Keratinocyte (primary cell): ENCODE results near the gene GPD1. TPM values are rescaled to one million over a fixed set of nuclear protein-coding genes. Genes with fewer than 3 reads are reported as not detected.

Source experiments
- DNase-seq: peaks from one replicate; pipeline ENCODE4 v3.0.0-alpha.2; 2011; ENCODE audit warnings: low read depth, missing footprints, low spot score
- FAIRE-seq: peaks from 2 replicates; lab custom pipeline; 2011; peaks lifted over from hg19 to GRCh38; lab: Jason Lieb, UNC
- H2AFZ ChIP-seq: 2 replicates; pipeline ENCODE4 v1.6.0; 2012; ENCODE audit warnings: low read length, control low read depth, inconsistent platforms; ENCODE audit not compliant: control insufficient read depth
- H3K27ac ChIP-seq: 2 replicates; pipeline ENCODE4 v1.5.1; 2011; ENCODE audit warnings: low read length; ENCODE audit not compliant: control insufficient read depth, insufficient read depth
- H3K27me3 ChIP-seq: 3 replicates; pipeline ENCODE4 v1.6.0; 2011; ENCODE audit warnings: low read length; ENCODE audit not compliant: control insufficient read depth, insufficient read depth; ENCODE audit errors: extremely low read depth
- H3K36me3 ChIP-seq, 2 experiments: 2 replicates in 1 of 2; 3 replicates in 1 of 2; pipeline ENCODE4 v1.5.1; 2011; ENCODE audit warnings: low read length in 2 of 2, mild to moderate bottlenecking in 1 of 2; ENCODE audit not compliant: control insufficient read depth in 2 of 2, insufficient read depth in 2 of 2; ENCODE audit errors: extremely low read depth in 1 of 2
- H3K4me1 ChIP-seq: 3 replicates; pipeline ENCODE4 v1.5.1; 2011; ENCODE audit warnings: low read length; ENCODE audit not compliant: control insufficient read depth, insufficient read depth; ENCODE audit errors: extremely low read depth
- H3K4me2 ChIP-seq: 3 replicates; pipeline ENCODE4 v1.6.0; 2011; ENCODE audit warnings: low read depth, low read length; ENCODE audit not compliant: control insufficient read depth, insufficient read depth; ENCODE audit errors: extremely low read depth
- H3K4me3 ChIP-seq, 3 experiments: fragments of 200-600 bp in 1 of 3; sonication (generic) in 1 of 3; 2 replicates in 2 of 3; 3 replicates in 1 of 3; pipeline ENCODE4 v1.5.1; 2011 to 2016; ENCODE audit warnings: low read length in 3 of 3, mild to moderate bottlenecking in 3 of 3, control low read depth in 2 of 3, inconsistent platforms in 1 of 3, low read depth in 1 of 3, mixed read lengths in 1 of 3, mixed run types in 1 of 3, moderate library complexity in 1 of 3; ENCODE audit not compliant: control insufficient read depth in 2 of 3, insufficient read depth in 2 of 3; ENCODE audit errors: extremely low read depth in 1 of 3
- H3K79me2 ChIP-seq: 2 replicates; pipeline ENCODE4 v1.6.0; 2012; ENCODE audit warnings: low read length; ENCODE audit not compliant: control insufficient read depth, insufficient read depth
- H3K9ac ChIP-seq: 3 replicates; pipeline ENCODE4 v1.6.0; 2011; ENCODE audit warnings: low read length; ENCODE audit not compliant: control insufficient read depth, insufficient read depth; ENCODE audit errors: extremely low read depth
- H3K9me1 ChIP-seq: 3 replicates; pipeline ENCODE4 v1.6.0; 2011; ENCODE audit warnings: low read length; ENCODE audit not compliant: control insufficient read depth, insufficient read depth; ENCODE audit errors: extremely low read depth
- H3K9me3 ChIP-seq: 2 replicates; pipeline ENCODE4 v1.5.1; 2012; ENCODE audit warnings: low read depth, low read length; ENCODE audit not compliant: control insufficient read depth
- H4K20me1 ChIP-seq: 3 replicates; pipeline ENCODE4 v1.6.0; 2011; ENCODE audit warnings: low read length; ENCODE audit not compliant: control insufficient read depth, insufficient read depth; ENCODE audit errors: extremely low read depth
- EZH2 ChIP-seq: IDR thresholded peaks from one replicate; pipeline ENCODE4 v1.6.1; 2012; ENCODE audit warnings: inconsistent platforms, mild to moderate bottlenecking, low read length, moderate library complexity
- dilution Hi-C: fragments of 300-500 bp; cut with MboI; formaldehyde crosslinking; loops from one replicate; pipeline ENCODE4 v1.7.0; 2020; ENCODE audit warnings: low sequenced_read_pairs; ENCODE audit not compliant: extremely low pct_ligation_motif_present
- polyA plus RNA-seq, 5 experiments: library from polyadenylated mRNA; depleted of rRNA in 3 of 5; stranded (reverse) in 3 of 5; stranded (forward) in 1 of 5; unstranded in 1 of 5; fragments of >200 nt; gene quantifications; 1 replicate in 1 of 5; 2 replicates in 3 of 5; 3 replicates in 1 of 5; pipeline versions ENCODE4 v1.2.1 to v1.2.3, GENCODE V29; 2011 to 2012; ENCODE audit warnings: missing spikeins in 2 of 5, low read depth in 1 of 5, low replicate concordance in 1 of 5
- TF ChIP-seq, protein P1 (sequence below), 3 experiments: IDR thresholded peaks in 1 of 3; conservative IDR thresholded peaks in 1 of 3; optimal IDR thresholded peaks in 1 of 3; 2 replicates in 2 of 3; 3 replicates in 1 of 3; pipeline versions ENCODE3 to v1.5.1; 2011; ENCODE audit warnings: low read length in 3 of 3, mild to moderate bottlenecking in 3 of 3, moderate library complexity in 2 of 3, control low read depth in 1 of 3, inconsistent platforms in 1 of 3; ENCODE audit not compliant: insufficient read depth in 2 of 3; ENCODE audit errors: extremely low read depth in 1 of 3

GPD1 gene
- polyA plus RNA-seq, 1 donor (not counting 4 experiments of a cell fraction or from before 2014, with no cell fraction given): 0.13 TPM

GRCh38 chr12:50120953-50121352, 17.1 kb downstream of the GPD1 start:
- TF ChIP-seq, protein P1, sequence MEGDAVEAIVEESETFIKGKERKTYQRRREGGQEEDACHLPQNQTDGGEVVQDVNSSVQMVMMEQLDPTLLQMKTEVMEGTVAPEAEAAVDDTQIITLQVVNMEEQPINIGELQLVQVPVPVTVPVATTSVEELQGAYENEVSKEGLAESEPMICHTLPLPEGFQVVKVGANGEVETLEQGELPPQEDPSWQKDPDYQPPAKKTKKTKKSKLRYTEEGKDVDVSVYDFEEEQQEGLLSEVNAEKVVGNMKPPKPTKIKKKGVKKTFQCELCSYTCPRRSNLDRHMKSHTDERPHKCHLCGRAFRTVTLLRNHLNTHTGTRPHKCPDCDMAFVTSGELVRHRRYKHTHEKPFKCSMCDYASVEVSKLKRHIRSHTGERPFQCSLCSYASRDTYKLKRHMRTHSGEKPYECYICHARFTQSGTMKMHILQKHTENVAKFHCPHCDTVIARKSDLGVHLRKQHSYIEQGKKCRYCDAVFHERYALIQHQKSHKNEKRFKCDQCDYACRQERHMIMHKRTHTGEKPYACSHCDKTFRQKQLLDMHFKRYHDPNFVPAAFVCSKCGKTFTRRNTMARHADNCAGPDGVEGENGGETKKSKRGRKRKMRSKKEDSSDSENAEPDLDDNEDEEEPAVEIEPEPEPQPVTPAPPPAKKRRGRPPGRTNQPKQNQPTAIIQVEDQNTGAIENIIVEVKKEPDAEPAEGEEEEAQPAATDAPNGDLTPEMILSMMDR (optimal IDR thresholded peaks at IDR 0.05 in 1 of 3, IDR thresholded peaks at IDR 0.05 in 1 of 3, conservative IDR thresholded peaks at IDR 0.05 in 1 of 3; ENCODE audit: extremely low read depth in 1 of 3, insufficient read depth in 2 of 3, low read length in 3 of 3): no peak
- TF ChIP-seq EZH2: no peak
- Histone ChIP-seq H3K9ac (no peak overlapping the region), H3K9me3 (no peaks in the 10 kb centered on the region), H3K79me2 (peaks cover 13% of the 10 kb centered on the region), H3K4me1 (no peaks in the 10 kb centered on the region), H4K20me1 (no peaks in the 10 kb centered on the region), H2AFZ (no peak overlapping the region), H3K36me3 (peaks cover 15 to 16% of the 10 kb centered on the region in 2 experiments), H3K27me3 (no peaks in the 10 kb centered on the region), H3K4me3 (no peak overlapping the region), H3K27ac (no peak overlapping the region), H3K9me1 (no peaks in the 10 kb centered on the region), H3K4me2 (no peak overlapping the region)
- FAIRE-seq (no peak), DNase-seq (no peak)
- dilution Hi-C loops: no loop called here

GRCh38 chr12:50121641-50122040, 17.8 kb downstream of the GPD1 start:
- Histone ChIP-seq H3K36me3 (peaks cover 14 to 15% of the 10 kb centered on the region in 2 experiments), H3K9me3 (no peaks in the 10 kb centered on the region), H3K79me2 (peaks cover 7% of the 10 kb centered on the region), H3K4me1 (no peaks in the 10 kb centered on the region), H3K27me3 (no peaks in the 10 kb centered on the region), H3K9ac (no peak overlapping the region), H4K20me1 (no peaks in the 10 kb centered on the region), H2AFZ (no peak overlapping the region), H3K9me1 (no peaks in the 10 kb centered on the region), H3K27ac (no peak overlapping the region), H3K4me3 (no peak overlapping the region), H3K4me2 (no peak overlapping the region)
- dilution Hi-C loops: no loop called here
- TF ChIP-seq EZH2: no peak
- TF ChIP-seq, protein P1 (optimal IDR thresholded peaks at IDR 0.05 in 1 of 3, IDR thresholded peaks at IDR 0.05 in 1 of 3, conservative IDR thresholded peaks at IDR 0.05 in 1 of 3; ENCODE audit: extremely low read depth in 1 of 3, insufficient read depth in 2 of 3, low read length in 3 of 3): no peak
- DNase-seq (no peak), FAIRE-seq (no peak)
